GM13977 (cell line): Measurements from ENCODE around the gene CFAP20DC.
"Not testable (repeated sequence)": the region's sequence is repeated elsewhere in the genome, so short reads cannot be mapped to it uniquely, and the experiment has no call there.

Source experiments
- DNase-seq: peaks from one replicate; pipeline ENCODE4 v3.0.0; 2012; ENCODE audit warnings: low spot score
- CTCF ChIP-seq: IDR thresholded peaks from 2 replicates; pipeline ENCODE4 v1.5.1; 2012; ENCODE audit warnings: mild to moderate bottlenecking, control low read depth; ENCODE audit not compliant: insufficient read depth; ENCODE audit errors: extremely low read depth, missing control alignments
- in situ Hi-C: fragments of 300-500 bp; cut with MboI; formaldehyde crosslinking; loops from one replicate; pipeline ENCODE4 v1.12.0; 2022; ENCODE audit warnings: low sequenced_read_pairs, low pct_unique_long_range_greater_than_20kb, mixed read lengths, inconsistent platforms; ENCODE audit not compliant: unreplicated experiment

CFAP20DC gene

GRCh38 chr3:58711871-58712270 is 338.0 kb downstream of the CFAP20DC start:
- DNase-seq: no peak
- in situ Hi-C loops: no loop called here
- no peak for TF ChIP-seq CTCF

- DNase-seq, in situ Hi-C loops: not testable (repeated sequence)
Measured at GRCh38 chr3:58708983-58709382, 340.8 kb downstream of the CFAP20DC start.

GRCh38 chr3:58708116-58708791 is 341.6 kb downstream of the CFAP20DC start:
- no peak for TF ChIP-seq CTCF
- in situ Hi-C loops: no loop called here
- DNase-seq: no peak

- TF ChIP-seq CTCF: no peak
- DNase-seq: no peak
- in situ Hi-C loops: no loop called here
Measured at GRCh38 chr3:58707390-58707930, 342.4 kb downstream of the CFAP20DC start.

- no peak for DNase-seq
- in situ Hi-C loops: no loop called here
- TF ChIP-seq CTCF: no peak
Measured at GRCh38 chr3:58706395-58707167, 343.2 kb downstream of the CFAP20DC start.

- in situ Hi-C loops: no loop called here
- no peak for DNase-seq
- no peak for TF ChIP-seq CTCF
Measured at GRCh38 chr3:58704745-58705144, 345.1 kb downstream of the CFAP20DC start.

- in situ Hi-C loops, DNase-seq: not testable (repeated sequence)
Measured at GRCh38 chr3:58704304-58704703, 345.5 kb downstream of the CFAP20DC start.
